Hippocampal formation (tissue), 2 donors: ENCODE data around the gene AGMO.

Experiments
- DNase-seq, 2 donors: peaks; one replicate each; lab custom pipeline; 2025; lab: John Stamatoyannopoulos, UW

The AGMO gene

GRCh38 chr7:15457990-15458955, 103.5 kb downstream of the AGMO start:
- no peak for DNase-seq

GRCh38 chr7:15452670-15453069, 109.1 kb downstream of the AGMO start:
- no peak for DNase-seq

DNA sequence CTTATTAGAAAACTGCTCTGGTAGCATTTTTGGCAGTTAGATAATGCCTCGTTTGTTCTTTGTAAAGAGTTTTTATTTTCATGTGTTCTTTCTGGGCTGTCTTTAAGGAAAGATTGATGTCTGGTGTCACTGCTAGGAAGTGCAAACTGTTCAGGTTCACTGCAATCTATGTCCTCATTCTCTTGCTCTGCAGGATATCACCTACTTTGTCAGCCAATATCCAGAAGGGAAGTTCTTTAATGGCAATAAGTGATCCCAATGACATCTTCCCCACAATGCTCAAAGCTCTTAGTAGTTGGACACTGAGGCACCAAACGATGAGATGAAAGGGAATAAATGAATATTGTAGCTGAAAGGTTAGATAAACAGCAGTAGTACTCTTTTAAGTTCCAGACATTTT, 115.1 kb downstream of the AGMO start:
- no peak for DNase-seq

DNA sequence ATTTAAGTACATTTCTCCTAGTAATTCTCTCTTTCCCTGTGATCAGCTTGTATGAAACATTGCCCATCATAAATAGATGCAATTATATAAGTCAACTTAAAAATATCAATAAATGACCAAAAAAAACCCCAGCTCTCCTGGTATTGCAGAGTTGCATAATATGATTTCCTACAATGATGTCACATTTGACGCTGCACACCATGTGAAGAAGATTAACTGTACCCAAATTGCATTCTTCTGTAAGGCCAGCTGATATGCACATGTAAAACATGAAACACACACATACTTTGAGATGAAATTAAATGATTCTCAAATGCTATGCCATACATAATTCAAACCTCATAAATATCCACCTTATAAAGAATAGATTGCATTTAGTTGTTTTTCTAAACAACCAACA, 115.5 kb downstream of the AGMO start:
- no peak for DNase-seq

DNA sequence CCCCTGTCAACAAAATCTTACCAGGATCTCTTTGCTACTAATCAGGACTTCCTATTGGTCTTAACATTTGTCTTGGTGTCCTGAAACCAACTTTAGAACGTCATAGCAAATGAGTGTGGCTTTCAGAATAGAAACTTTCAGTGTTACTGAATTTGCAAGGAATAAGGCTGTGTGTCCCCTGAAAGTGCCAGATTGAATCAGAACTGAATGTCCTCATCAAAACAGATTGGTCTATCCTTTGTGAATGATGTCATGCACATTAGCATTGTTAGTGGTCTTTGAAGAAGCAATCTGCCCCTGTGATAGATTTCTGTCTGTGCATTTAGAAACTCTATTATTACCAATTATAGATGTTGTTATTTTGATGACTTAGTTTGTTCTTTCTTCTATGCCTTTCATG, 119.9 kb downstream of the AGMO start:
- DNase-seq, result no peak

GRCh38 chr7:15440482-15440881, 121.3 kb downstream of the AGMO start:
- no peak for DNase-seq

- DNase-seq, result no peak
Measured at GRCh38 chr7:15439853-15440252, 122.0 kb downstream of the AGMO start.

DNA sequence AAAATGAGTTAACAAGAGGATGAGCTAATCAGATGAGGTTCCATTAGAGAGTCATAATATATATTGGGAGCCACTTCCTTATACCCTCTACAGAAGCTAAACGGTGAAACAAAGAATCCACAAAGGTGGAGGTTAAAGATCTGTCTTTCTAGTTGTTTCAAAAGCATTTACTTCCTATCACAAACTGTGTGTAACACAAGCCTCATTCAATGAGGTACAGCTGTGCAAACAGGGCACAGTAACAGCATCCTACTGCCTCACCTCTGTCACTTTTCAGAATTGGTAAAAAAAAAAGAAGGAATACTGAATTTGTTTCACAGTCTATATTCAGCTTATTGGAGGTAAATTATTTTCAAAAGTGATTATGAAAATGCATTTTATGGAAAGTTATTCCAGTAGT, 128.7 kb downstream of the AGMO start:
- no peak for DNase-seq

DNA sequence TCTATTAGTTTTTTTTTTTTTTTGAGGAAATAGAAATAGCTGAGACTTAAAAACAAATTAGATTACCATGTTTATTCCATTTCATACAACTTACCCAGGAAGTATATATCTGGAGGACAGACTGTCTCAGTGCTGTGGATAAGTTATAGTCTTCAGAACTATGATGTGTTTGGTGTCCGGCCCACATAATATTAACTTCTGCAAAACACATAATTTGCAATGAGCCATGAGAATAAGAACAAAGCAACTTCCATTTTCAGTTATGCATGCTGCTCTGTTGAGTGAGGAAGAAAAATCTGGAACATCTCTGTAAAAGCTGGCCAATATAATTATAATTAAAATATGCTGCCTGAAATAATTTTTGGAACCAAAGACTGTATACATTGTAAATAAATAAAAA, 130.9 kb downstream of the AGMO start:
- DNase-seq, result no peak

DNA sequence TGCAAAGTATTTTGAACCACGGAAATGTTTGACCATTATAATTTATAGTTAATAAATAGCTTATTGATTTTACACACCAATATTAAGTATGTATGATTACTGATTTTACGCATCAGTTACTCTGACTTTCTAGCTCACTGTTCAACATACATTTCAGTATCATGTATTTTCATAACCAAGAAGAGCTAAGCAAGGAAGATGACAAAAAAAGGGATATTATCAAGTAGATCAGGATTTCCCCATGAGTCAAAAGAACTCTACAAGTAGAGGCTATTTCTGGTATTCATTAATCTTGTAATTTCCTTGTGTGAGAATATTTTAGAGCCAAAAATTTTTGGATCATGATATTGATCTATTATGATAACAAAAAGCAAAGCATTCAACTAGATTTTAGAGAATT, 131.6 kb downstream of the AGMO start:
- DNase-seq, result no peak

DNA sequence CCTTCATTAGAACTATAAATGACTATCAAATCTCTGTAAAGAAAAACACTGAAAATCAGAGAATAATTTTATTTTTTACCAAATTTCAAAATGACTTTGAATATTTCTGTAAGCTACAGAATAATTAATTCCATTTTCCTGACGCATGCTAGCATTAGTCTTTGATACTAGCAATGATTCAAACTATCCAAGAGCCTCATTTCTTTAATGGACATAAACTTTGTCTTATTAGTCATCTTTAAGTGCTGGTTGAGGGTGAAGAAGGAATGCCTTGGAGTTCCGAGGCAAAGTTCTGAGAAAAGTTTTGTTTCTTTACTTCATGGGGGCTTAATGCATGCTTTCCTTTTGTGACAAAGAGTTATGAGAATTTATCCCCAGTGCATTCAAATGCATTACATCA, 137.3 kb downstream of the AGMO start:
- DNase-seq, result no peak

DNA sequence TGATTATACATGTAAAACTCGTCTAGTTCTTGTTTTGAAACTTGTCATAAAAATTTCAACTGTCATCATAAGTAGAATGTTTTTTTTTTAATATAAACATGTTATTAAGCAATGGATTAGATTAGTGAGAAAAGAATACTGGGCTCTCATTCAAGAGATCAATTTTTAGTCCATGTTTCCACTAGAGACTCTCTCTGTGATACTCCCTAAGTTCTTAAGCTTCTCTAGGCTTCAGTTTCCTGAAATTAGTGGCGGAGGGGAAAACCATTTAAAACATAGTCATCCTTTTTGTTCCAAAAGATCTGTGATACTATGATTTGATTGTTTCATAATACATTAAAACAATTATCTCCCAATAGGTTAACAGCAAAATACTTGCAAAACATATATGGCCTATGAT, 142.2 kb downstream of the AGMO start:
- no peak for DNase-seq

DNA sequence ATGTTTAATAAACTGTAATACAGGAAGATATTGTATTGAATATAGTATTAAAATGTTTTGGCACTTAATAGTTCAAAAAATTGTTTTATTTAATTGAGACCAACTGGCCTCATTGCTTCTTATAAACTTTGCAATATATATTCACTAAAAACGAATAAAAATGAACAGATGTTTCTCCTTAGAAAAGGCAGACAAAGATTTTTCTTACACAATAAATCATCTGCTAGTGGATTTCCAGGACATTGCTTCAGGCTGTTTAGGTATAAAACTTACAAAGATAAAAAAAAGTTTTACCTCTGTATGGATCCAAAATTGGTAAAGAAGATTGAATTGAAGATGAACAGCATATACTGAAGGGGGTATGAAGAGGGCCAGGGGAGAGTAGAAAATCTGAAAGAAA, 143.6 kb downstream of the AGMO start:
- DNase-seq, result no peak

DNA sequence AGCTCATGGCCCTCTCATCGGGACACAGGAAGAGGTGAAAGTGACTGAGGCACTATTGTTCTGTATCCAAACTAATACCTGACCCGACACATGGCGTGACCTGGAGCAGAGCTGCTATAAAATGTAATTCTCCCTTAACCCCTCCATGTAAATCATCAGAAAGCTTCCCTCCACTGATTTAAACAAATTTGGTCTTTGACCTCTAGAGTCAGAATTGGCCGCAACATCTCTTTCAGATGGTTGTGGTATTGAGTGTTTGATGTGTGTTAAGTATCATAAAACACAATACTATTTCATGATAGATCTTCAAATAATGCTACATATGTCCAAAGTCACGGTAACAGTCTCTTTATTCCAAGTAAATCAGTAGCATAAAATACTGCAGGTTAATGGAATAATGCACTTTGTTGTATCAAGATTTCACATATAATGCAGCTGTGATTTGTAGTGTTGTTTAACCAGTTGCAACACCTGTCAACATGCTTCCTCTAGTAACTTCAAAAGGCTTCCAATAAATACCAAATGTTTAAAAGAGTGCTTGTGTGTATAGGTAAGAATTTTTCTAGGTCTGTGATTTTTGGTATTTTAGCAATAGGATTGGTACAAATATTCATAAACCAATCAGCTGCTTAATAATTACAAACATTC, 144.3 kb downstream of the AGMO start:
- no peak for DNase-seq

- DNase-seq, result no peak
Measured at GRCh38 chr7:15411019-15411418, 150.8 kb downstream of the AGMO start.

DNA sequence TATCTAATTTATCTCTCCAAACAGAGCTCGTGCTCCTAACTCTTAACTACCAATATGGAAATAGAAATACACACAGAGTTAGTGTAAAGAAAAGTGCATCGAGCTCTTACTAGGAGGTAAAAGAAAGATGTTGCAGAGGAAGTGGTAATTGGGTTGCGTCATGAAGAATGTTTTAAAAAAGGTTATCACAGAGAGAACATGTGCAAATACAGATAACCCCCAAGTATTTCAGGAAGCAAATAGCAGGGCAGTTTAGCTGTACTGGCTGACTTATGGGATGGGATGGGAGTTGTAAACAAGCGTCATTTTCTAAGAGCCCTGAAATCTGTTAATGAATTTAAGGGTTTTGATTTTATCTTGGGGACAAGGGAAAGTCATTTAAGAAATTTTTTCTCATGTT, 153.9 kb downstream of the AGMO start:
- no peak for DNase-seq

DNA sequence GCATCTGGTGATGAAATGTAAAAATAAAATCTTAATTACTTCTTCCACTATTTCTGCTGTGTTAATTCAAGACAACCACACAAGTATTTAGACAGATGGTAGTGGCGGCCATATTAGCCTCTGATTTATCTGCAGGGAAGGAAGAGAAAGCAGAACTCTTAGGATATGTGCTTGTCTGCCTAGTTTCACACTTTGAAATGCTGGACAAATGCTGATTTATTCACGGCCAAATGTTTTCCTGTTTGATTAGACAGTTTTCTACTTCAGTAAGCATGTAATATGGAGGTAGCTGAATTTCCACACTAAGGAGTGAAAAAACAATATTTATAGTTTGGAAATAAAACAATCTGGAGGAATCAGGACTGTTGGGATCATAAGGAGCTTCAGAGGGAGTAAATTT, 158.1 kb downstream of the AGMO start:
- DNase-seq, result no peak

DNA sequence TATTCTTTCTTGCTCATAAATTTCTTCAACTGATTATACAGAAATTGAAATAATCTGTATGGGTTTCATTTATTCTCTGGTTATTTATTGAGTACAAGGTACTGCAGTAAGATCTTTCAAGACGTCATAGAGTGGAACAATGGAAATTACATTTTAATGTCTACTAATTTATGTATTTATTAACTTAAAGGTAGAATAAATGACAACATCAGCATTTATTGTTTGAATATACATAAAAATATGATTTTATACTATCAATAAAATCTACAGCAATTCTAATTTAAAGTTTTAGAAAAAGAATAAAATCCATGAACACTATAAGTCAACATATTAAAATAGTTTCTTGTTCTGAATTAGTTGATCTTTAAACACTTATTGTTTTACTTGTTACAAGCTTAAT, 158.5 kb downstream of the AGMO start:
- no peak for DNase-seq

- no peak for DNase-seq
Measured at GRCh38 chr7:15402436-15403136, 159.2 kb downstream of the AGMO start.

DNA sequence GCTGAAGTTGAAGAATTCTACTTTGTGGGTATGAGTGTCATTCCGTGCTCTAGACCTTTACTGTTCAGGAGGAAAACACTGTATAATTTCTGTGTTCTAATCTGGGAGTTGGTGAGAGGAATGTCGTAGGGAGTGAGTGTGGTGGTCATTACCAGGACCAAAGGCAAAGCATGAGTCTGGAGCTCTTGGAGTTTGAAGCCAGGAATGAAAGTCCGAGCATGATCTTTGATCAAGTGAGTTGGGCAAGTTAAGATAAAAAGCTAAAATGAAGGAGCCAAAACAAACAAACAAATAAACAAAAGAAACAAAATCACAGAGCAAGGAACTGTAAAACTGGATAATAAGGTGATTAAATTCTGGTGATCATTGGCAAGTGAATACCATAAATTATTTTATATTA, 161.4 kb downstream of the AGMO start:
- DNase-seq, result no peak

DNA sequence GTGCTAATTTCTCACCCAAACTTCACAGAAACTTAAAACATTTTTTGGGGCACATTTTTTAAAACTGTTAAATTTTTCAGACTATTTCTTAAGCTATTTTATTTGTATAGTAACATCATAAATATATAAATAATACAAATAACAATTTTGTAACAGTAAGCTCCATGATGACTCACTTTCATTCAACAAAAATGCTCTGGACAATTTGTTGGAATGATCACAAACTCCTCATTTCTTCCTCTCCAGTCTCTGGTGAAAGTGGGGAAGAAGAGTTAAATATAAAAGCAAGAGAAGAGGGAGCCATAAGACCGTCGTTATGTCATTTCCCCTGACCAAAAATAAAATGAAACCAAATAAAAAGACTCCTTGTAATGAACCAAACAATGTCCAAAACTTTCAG, 162.4 kb downstream of the AGMO start:
- no peak for DNase-seq

DNA sequence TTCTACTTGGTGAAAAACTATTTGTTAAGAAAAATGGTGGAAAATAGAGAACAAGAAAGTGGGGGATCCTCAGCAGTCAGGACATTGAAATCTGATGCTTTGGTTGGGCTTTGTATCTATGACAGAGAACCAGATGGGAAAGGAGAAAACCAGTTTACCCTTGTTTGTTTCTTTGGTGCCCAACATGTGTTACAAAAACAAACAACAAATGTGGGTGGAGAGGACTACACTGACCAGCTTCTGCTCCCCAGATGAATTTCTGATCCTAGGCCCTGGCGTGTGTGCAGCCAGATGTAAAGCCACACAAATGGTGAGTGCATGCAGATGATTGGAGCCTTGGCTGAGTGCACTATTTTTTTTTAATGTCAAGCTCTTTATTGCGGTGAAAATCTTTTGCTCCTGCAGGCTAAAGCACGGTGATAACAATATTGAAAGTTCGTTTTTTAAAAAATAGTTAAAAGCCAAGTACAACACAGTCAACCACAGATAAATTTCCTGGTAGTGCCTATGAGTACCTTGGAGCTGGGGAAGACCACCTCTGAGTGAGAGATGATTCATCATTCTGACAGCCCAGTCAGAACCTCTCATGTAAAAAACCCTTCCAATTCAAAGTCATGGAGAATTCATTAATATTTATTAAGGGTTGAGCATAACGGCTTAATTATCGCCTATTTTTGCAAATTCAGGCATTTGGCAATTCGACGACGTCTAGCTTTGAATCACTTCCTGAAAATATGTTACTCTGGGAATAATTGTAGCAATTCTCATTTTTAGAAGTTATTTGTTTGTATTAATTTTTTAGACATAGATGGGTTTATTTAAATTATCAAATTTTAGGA, 163.7 kb downstream of the AGMO start:
- no peak for DNase-seq
